Body of pancreas (tissue), 4 donors: ENCODE measurements around the gene BCL7C. TPM values are rescaled to one million over a fixed set of nuclear protein-coding genes. Genes with fewer than 3 reads are reported as not detected.

Experiments
- ATAC-seq: fragments of 150-250 bp; one replicate; pipeline ENCODE4 v1.9.1; 2016
- DNase-seq, 4 donors: peaks; one replicate each; pipeline ENCODE4 v3.0.0-alpha.2; 2019
- H3K27ac ChIP-seq, 4 donors: fragments of 200-600 bp; sonication (generic); 1 replicate in 3 of 4; 2 replicates in 1 of 4; pipeline versions ENCODE4 v1.5.1 to v1.6.1; 2016 to 2019; ENCODE audit warnings: mild to moderate bottlenecking in 1 of 4, mixed read lengths in 1 of 4, moderate library complexity in 1 of 4
- H3K27me3 ChIP-seq, 2 donors: fragments of 200-600 bp; sonication (generic); one replicate each; pipeline ENCODE4 v1.6.0; 2016; ENCODE audit warnings: mild to moderate bottlenecking in 1 of 2
- H3K36me3 ChIP-seq, 2 donors: fragments of 200-600 bp; sonication (generic); replicated peaks in 1 of 2; 2 replicates each; pipeline ENCODE4 v1.5.1; 2016; ENCODE audit warnings: low read depth in 2 of 2; ENCODE audit not compliant: insufficient read depth in 1 of 2
- H3K4me1 ChIP-seq: fragments of 200-600 bp; sonication (generic); one replicate; pipeline ENCODE4 v1.6.0; 2016
- H3K4me3 ChIP-seq, 2 donors: fragments of 200-600 bp; sonication (generic); 1 replicate in 1 of 2; 2 replicates in 1 of 2; pipeline ENCODE4 v1.5.1; 2016 to 2019
- H3K9me3 ChIP-seq, 3 donors: fragments of 200-600 bp; sonication (generic); 1 replicate in 2 of 3; 2 replicates in 1 of 3; pipeline ENCODE4 v1.5.1; 2016
- POLR2A ChIP-seq, 3 donors: fragments of 450-650 bp; IDR thresholded peaks; one replicate each; pipeline ENCODE4 v1.6.1; 2016; ENCODE audit warnings: antibody characterized with exemption in 3 of 3, mild to moderate bottlenecking in 2 of 3
- WGBS, 2 donors: methylation state at CpG; one replicate each; pipeline ENCODE4 v1.1.5; 2017; 5-methylcytosine and 5-hydroxymethylcytosine counted together
- intact Hi-C: fragments of 100-400 bp; cut with DNase I; formaldehyde crosslinking; loops from one replicate; pipeline ENCODE4 v1.15.1; 2023
- total RNA-seq, 2 donors: library from RNA; depleted of rRNA; stranded (reverse); fragments of >200 nt; gene quantifications; one replicate each; pipeline ENCODE4 v1.1.0, GENCODE V29; 2016
- TF ChIP-seq, protein P1 (sequence below), 7 experiments: fragments of 450-650 bp in 4 of 7; fragments of 200-600 bp in 3 of 7; sonication (generic) in 3 of 7; IDR thresholded peaks; one replicate each; pipeline ENCODE4 v1.5.1; 2016 to 2019; ENCODE audit warnings: antibody characterized with exemption in 7 of 7

Gene BCL7C
- total RNA-seq, 2 donors from 2014 or later = 19.8 to 24.1 TPM

DNA sequence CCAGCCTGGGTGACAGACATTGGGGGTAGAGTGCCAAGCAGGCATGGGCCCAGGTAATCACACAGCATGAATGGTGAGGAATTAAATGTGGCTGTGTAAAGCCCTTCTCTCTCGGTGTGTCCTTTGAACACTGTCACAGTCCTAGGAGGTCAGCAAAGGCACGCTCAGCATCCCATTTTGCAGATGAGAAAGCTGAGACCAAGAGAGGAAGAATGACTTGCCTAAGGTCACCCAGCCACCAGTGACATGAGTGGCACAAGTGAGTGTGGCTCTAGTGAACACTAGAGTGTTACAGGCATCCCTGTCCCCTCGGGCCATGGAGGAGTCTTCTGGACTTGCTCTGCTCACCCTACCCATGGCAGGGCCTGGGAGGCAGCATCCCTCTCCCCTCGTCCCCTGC, 13.2 kb upstream of the BCL7C start:
- intact Hi-C loops = loop anchor here (5.0 kb wide), 1 partner anchor 65 kb away; no protein-coding TSS in a partner anchor
- TF ChIP-seq, protein P1, sequence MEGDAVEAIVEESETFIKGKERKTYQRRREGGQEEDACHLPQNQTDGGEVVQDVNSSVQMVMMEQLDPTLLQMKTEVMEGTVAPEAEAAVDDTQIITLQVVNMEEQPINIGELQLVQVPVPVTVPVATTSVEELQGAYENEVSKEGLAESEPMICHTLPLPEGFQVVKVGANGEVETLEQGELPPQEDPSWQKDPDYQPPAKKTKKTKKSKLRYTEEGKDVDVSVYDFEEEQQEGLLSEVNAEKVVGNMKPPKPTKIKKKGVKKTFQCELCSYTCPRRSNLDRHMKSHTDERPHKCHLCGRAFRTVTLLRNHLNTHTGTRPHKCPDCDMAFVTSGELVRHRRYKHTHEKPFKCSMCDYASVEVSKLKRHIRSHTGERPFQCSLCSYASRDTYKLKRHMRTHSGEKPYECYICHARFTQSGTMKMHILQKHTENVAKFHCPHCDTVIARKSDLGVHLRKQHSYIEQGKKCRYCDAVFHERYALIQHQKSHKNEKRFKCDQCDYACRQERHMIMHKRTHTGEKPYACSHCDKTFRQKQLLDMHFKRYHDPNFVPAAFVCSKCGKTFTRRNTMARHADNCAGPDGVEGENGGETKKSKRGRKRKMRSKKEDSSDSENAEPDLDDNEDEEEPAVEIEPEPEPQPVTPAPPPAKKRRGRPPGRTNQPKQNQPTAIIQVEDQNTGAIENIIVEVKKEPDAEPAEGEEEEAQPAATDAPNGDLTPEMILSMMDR (IDR thresholded peaks at IDR 0.05) = no peak
- TF ChIP-seq POLR2A (IDR thresholded peaks at IDR 0.05) = no peak
- Histone ChIP-seq H3K4me1 (peaks cover 8% of the 10 kb centered on the region), H3K27me3 (no peaks in the 10 kb centered on the region), H3K27ac (no peak overlapping the region), H3K9me3 (no peaks in the 10 kb centered on the region), H3K36me3 (no peaks in the 10 kb centered on the region), H3K4me3 (no peak overlapping the region)
- WGBS, 2 donors = 65 to 100% methylated on average over 1 to 4 of the region's 4 CpGs
- DNase-seq (no peak), ATAC-seq (no peak)

DNA sequence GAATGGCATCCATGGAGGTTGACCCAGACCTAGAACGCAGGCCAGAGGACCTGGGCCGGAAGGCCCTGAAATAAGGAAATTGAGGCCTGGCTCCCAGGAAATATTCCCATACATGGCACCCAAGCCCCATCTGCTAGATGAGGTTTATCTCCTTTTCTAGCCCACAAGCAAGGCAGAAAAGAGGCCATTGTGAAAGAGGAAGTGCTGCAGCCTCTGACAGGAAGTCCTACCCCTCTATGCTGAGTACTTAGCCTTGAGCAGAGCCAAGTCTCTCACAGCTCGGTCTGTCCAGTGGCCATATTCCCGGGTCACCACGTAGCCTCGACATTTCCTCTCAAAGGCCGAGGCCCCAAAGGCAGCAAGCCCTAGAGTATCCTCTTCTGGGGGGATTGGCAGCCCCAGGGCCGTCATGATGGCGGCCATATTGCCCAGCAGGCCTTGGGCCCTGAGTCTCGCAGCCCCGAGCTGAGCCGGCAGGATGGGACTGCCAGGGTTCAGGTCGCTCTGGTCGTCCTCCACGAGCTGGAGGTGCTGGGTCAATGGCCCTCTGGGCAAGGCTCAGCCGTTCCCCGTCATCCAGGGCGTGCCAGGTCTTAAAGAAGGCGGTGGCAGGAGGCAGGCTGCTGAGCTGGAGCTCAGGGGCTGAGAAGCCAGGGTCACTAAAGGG, 10.4 kb upstream of the BCL7C start:
- ATAC-seq = no peak
- peaks cover 20% of the 10 kb centered on the region for H3K4me1 ChIP-seq
- H3K27ac ChIP-seq = peak overlapping the region in 3 of 4 donors; percentile 21 to 95 (median 49)
- no peaks in the 10 kb centered on the region for H3K36me3 ChIP-seq
- no peak for TF ChIP-seq POLR2A (IDR thresholded peaks at IDR 0.05)
- TF ChIP-seq, protein P1 (IDR thresholded peaks at IDR 0.05) = no peak
- H3K27me3 ChIP-seq = no peaks in the 10 kb centered on the region
- DNase-seq = no peak
- intact Hi-C loops = no loop called here
- H3K4me3 ChIP-seq = no peak overlapping the region
- H3K9me3 ChIP-seq = no peaks in the 10 kb centered on the region
- 83 to 88% methylated on average over 2 to 18 of the region's 19 CpGs for WGBS, 2 donors

DNA sequence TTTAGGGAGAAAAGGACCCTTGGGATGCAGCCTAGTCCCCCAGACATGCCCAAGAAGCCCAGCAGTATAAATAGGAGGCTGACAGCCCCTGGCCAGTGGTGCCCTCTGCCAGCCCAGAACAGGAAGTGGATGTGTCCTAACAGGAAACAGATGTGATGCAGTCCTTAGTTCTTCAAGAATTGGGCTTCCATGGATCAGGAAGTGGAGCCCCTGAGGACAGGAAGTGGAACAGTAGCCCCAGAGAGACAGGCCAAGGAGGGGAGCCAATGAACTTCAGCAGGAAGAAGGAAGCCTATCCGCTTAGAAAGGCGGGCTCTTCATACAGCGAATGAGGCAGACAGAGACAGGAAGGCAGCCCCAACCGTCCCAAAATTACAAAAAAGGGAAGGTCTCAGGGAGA, 9.7 kb upstream of the BCL7C start:
- intact Hi-C loops = no loop called here
- 81 to 89% methylated on average over 4 of the region's 4 CpGs for whole genome bisulfite sequencing, 2 donors
- Histone ChIP-seq H3K36me3 (no peaks in the 10 kb centered on the region), H3K9me3 (no peaks in the 10 kb centered on the region), H3K27ac (peak overlapping the region in 3 of 4 donors; percentile 21 to 95 (median 49)), H3K27me3 (no peaks in the 10 kb centered on the region), H3K4me1 (peaks cover 20% of the 10 kb centered on the region), H3K4me3 (no peak overlapping the region)
- peak in 2 of 4 donors; percentile 16 to 66 for DNase-seq
- no peak for TF ChIP-seq POLR2A (IDR thresholded peaks at IDR 0.05)
- no peak for ATAC-seq

DNA sequence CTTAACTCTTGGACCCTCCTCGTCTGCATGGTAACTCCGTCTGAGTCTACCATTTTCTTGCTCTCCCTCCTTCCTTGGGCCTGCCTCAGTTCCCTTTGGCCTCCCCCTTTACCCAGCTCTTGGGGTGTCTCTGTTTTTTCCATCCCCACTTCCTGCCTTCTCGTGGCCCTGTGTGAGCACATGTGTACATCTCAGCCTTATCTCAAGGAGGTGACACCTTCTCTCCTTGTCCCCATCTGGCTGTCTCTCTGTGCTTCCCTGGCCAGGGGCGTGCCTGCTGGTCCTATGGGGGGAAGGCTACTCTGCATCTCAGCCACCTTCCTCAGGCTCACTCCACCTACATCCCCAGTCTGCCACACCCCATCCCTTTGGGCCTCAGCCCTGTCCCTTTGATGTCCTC, 9.1 kb upstream of the BCL7C start:
- no peaks in the 10 kb centered on the region for H3K27me3 ChIP-seq
- whole genome bisulfite sequencing, 2 donors = 61 to 70% methylated on average over 4 of the region's 4 CpGs
- peak overlapping the region in 3 of 4 donors; percentile 78 to 95 (median 92) for H3K27ac ChIP-seq
- DNase-seq (no peak), ATAC-seq (no peak)
- no peak overlapping the region for H3K4me3 ChIP-seq
- TF ChIP-seq, protein P1 (IDR thresholded peaks at IDR 0.05) = no peak
- TF ChIP-seq POLR2A (IDR thresholded peaks at IDR 0.05) = no peak
- peaks cover 20% of the 10 kb centered on the region for H3K4me1 ChIP-seq
- no peaks in the 10 kb centered on the region for H3K36me3 ChIP-seq
- no peaks in the 10 kb centered on the region for H3K9me3 ChIP-seq
- intact Hi-C loops = no loop called here

DNA sequence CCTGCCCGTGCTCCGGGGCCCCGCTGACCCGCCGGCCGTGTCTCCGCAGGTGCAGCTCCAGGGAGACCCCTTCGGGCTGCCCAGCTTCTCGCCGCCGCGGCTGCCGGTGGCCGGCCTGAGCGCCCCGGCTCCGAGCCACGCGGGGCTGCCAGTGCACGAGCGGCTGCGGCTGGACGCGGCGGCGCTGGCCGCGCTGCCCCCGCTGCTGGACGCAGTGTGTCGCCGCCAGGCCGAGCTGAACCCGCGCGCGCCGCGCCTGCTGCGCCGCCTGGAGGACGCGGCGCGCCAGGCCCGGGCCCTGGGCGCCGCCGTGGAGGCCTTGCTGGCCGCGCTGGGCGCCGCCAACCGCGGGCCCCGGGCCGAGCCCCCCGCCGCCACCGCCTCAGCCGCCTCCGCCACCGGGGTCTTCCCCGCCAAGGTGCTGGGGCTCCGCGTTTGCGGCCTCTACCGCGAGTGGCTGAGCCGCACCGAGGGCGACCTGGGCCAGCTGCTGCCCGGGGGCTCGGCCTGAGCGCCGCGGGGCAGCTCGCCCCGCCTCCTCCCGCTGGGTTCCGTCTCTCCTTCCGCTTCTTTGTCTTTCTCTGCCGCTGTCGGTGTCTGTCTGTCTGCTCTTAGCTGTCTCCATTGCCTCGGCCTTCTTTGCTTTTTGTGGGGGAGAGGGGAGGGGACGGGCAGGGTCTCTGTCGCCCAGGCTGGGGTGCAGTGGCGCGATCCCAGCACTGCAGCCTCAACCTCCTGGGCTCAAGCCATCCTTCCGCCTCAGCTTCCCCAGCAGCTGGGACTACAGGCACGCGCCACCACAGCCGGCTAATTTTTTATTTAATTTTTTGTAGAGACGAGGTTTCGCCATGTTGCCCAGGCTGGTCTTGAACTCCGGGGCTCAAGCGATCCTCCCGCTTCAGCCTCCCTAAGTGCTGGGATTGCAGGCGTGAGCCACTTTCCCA, 8.4 kb upstream of the BCL7C start:
- peak overlapping the region; percentile 74 to 95 (median 85) for H3K27ac ChIP-seq
- peaks cover 21% of the 10 kb centered on the region for H3K4me1 ChIP-seq
- H3K36me3 ChIP-seq = no peaks in the 10 kb centered on the region
- H3K4me3 ChIP-seq = peak overlapping the region in 1 of 2 donors; percentile 14
- TF ChIP-seq, protein P1 (IDR thresholded peaks at IDR 0.05) = peak in 6 of 7 experiments; percentile 38 to 92 (median 53)
- TF ChIP-seq POLR2A (IDR thresholded peaks at IDR 0.05) = peak in 2 of 3 donors; percentile 55 to 56
- WGBS, 2 donors = 13 to 54% methylated on average over 17 to 60 of the region's 99 CpGs
- H3K9me3 ChIP-seq = no peaks in the 10 kb centered on the region
- DNase-seq (peak; percentile 72 to 78 (median 76)), ATAC-seq (peak; percentile 97)
- intact Hi-C loops = no loop called here
- no peaks in the 10 kb centered on the region for H3K27me3 ChIP-seq
